ENCODE measurements around the gene DNAJC4.

DNAJC4 gene

GRCh38 chr11:64230171-64230984 lies at the start of gene DNAJC4:
Gene DNAJC4 (plus strand): TSS chr11:64230548. CDS start chr11:64230855, 307 bp downstream.
- H3K9me2 ChIP-seq (ENCODE audit: low read depth, low read length): no peaks in the 10 kb centered on the region
- no peaks in the 10 kb centered on the region for H3F3A ChIP-seq (ENCODE audit: insufficient read depth, low read length)
- no peak for TF ChIP-seq CTCF (IDR thresholded peaks at IDR 0.05; ENCODE audit: low read length)
- TF ChIP-seq EZH2 (IDR thresholded peaks at IDR 0.05; ENCODE audit: borderline replicate concordance, low read length): no peak
- peak within 1 kb of the TSS; percentile 79 for H3K27ac ChIP-seq (ENCODE audit: low read depth, low read length, poor library complexity, severe bottlenecking)
- H3K4me1 ChIP-seq (ENCODE audit: insufficient read depth, low read length, severe bottlenecking): peaks cover 58% of the 10 kb centered on the region
- H3K9me3 ChIP-seq (ENCODE audit: low read length): no peaks in the 10 kb centered on the region
- H3K36me3 ChIP-seq (ENCODE audit: insufficient read depth, low read length): peaks cover under 1% of the 10 kb centered on the region; the same call in 1 of the 2 replicates
- H3K9ac ChIP-seq (ENCODE audit: low read length): peak within 1 kb of the TSS; percentile 71
- no peaks in the 10 kb centered on the region for H4K20me1 ChIP-seq (ENCODE audit: insufficient read depth, low read length)
- no peaks in the 10 kb centered on the region for H3K79me2 ChIP-seq (ENCODE audit: insufficient read depth, low read length)
- no peak within 1 kb of the TSS for H2AFZ ChIP-seq (ENCODE audit: low read length)
- peak within 1 kb of the TSS; percentile 79 for H3K4me2 ChIP-seq (ENCODE audit: low read length)
- no peaks in the 10 kb centered on the region for H3K27me3 ChIP-seq (ENCODE audit: insufficient read depth, low read length)
- peak within 1 kb of the TSS; percentile 68 for H3K4me3 ChIP-seq (ENCODE audit: low read depth, low read length, poor library complexity, severe bottlenecking)

- no peak overlapping the region for H3K9ac ChIP-seq (ENCODE audit: low read length)
- no peak for TF ChIP-seq EZH2 (IDR thresholded peaks at IDR 0.05; ENCODE audit: borderline replicate concordance, low read length)
- TF ChIP-seq CTCF (IDR thresholded peaks at IDR 0.05; ENCODE audit: low read length): no peak
- H4K20me1 ChIP-seq (ENCODE audit: insufficient read depth, low read length): no peaks in the 10 kb centered on the region
- H3K4me1 ChIP-seq (ENCODE audit: insufficient read depth, low read length, severe bottlenecking): peaks cover 41% of the 10 kb centered on the region
- H3K4me3 ChIP-seq (ENCODE audit: low read depth, low read length, poor library complexity, severe bottlenecking): no peak overlapping the region
- no peak overlapping the region for H3K4me2 ChIP-seq (ENCODE audit: low read length)
- H2AFZ ChIP-seq (ENCODE audit: low read length): no peak overlapping the region
- H3K9me2 ChIP-seq (ENCODE audit: low read depth, low read length): no peaks in the 10 kb centered on the region
- H3K27ac ChIP-seq (ENCODE audit: low read depth, low read length, poor library complexity, severe bottlenecking): no peak overlapping the region
- no peaks in the 10 kb centered on the region for H3K9me3 ChIP-seq (ENCODE audit: low read length)
- no peaks in the 10 kb centered on the region; the same call in 1 of the 2 replicates for H3K79me2 ChIP-seq (ENCODE audit: insufficient read depth, low read length)
- H3K27me3 ChIP-seq (ENCODE audit: insufficient read depth, low read length): no peaks in the 10 kb centered on the region
- H3K36me3 ChIP-seq (ENCODE audit: insufficient read depth, low read length): peaks cover 7% of the 10 kb centered on the region; the same call in 1 of the 2 replicates
- H3F3A ChIP-seq (ENCODE audit: insufficient read depth, low read length): no peaks in the 10 kb centered on the region
Observed at GRCh38 chr11:64180891-64181290, 49.5 kb upstream of the DNAJC4 start.

GRCh38 chr11:64181506-64182411 lies 48.6 kb upstream of the DNAJC4 start:
- H3F3A ChIP-seq (ENCODE audit: insufficient read depth, low read length): no peaks in the 10 kb centered on the region
- H3K9me3 ChIP-seq (ENCODE audit: low read length): no peaks in the 10 kb centered on the region
- peak overlapping the region; percentile 42 for H3K4me3 ChIP-seq (ENCODE audit: low read depth, low read length, poor library complexity, severe bottlenecking)
- H3K27me3 ChIP-seq (ENCODE audit: insufficient read depth, low read length): no peaks in the 10 kb centered on the region
- H3K4me2 ChIP-seq (ENCODE audit: low read length): peak overlapping the region; percentile 44
- H2AFZ ChIP-seq (ENCODE audit: low read length): no peak overlapping the region
- no peaks in the 10 kb centered on the region; the same call in 1 of the 2 replicates for H3K79me2 ChIP-seq (ENCODE audit: insufficient read depth, low read length)
- no peaks in the 10 kb centered on the region for H4K20me1 ChIP-seq (ENCODE audit: insufficient read depth, low read length)
- no peaks in the 10 kb centered on the region for H3K9me2 ChIP-seq (ENCODE audit: low read depth, low read length)
- peak overlapping the region; percentile 53; the same call in 1 of the 2 replicates for H3K9ac ChIP-seq (ENCODE audit: low read length)
- TF ChIP-seq CTCF (IDR thresholded peaks at IDR 0.05; ENCODE audit: low read length): no peak
- H3K27ac ChIP-seq (ENCODE audit: low read depth, low read length, poor library complexity, severe bottlenecking): peak overlapping the region; percentile 63
- peaks cover 41% of the 10 kb centered on the region for H3K4me1 ChIP-seq (ENCODE audit: insufficient read depth, low read length, severe bottlenecking)
- H3K36me3 ChIP-seq (ENCODE audit: insufficient read depth, low read length): peaks cover 7% of the 10 kb centered on the region; the same call in 1 of the 2 replicates

Measured in OCI-LY1 (cell line).